IPS-18a (cell line): ENCODE measurements around the gene LAMA5.

Experiments used
- H3K27ac ChIP-seq: one replicate; pipeline ENCODE4 v1.5.1; 2013; ENCODE audit warnings: low read length
- H3K27me3 ChIP-seq: one replicate; pipeline ENCODE4 v1.6.1; 2013; ENCODE audit warnings: mild to moderate bottlenecking, low read length; ENCODE audit not compliant: control insufficient read depth, insufficient read depth
- H3K36me3 ChIP-seq: one replicate; pipeline ENCODE4 v1.6.1; 2013; ENCODE audit warnings: low read depth, low read length; ENCODE audit not compliant: control insufficient read depth
- H3K4me1 ChIP-seq: one replicate; pipeline ENCODE4 v1.6.1; 2013; ENCODE audit warnings: low read depth, low read length; ENCODE audit not compliant: control insufficient read depth
- H3K4me3 ChIP-seq: one replicate; pipeline ENCODE4 v1.5.1; 2013; ENCODE audit warnings: low read length
- H3K9ac ChIP-seq: one replicate; pipeline ENCODE4 v1.6.1; 2013; ENCODE audit warnings: mild to moderate bottlenecking, low read length, moderate library complexity
- H3K9me3 ChIP-seq: one replicate; pipeline ENCODE4 v1.6.1; 2013; ENCODE audit warnings: low read depth, low read length; ENCODE audit not compliant: control insufficient read depth

Gene LAMA5

GRCh38 chr20:62364911-62365736 lies 2.0 kb downstream of the LAMA5 start:
- no peaks in the 10 kb centered on the region for H3K36me3 ChIP-seq
- no peak overlapping the region for H3K27ac ChIP-seq
- peak overlapping the region; percentile 70 for H3K4me3 ChIP-seq
- H3K9ac ChIP-seq = no peak overlapping the region
- no peaks in the 10 kb centered on the region for H3K9me3 ChIP-seq
- peaks cover 62% of the 10 kb centered on the region for H3K4me1 ChIP-seq
- no peaks in the 10 kb centered on the region for H3K27me3 ChIP-seq

- H3K4me3 ChIP-seq = no peak overlapping the region
- H3K4me1 ChIP-seq = peaks cover 59% of the 10 kb centered on the region
- H3K27me3 ChIP-seq = no peaks in the 10 kb centered on the region
- H3K9me3 ChIP-seq = no peaks in the 10 kb centered on the region
- no peak overlapping the region for H3K27ac ChIP-seq
- H3K36me3 ChIP-seq = no peaks in the 10 kb centered on the region
- no peak overlapping the region for H3K9ac ChIP-seq
Measured at GRCh38 chr20:62363920-62364851, 2.9 kb downstream of the LAMA5 start.

- H3K27me3 ChIP-seq = no peaks in the 10 kb centered on the region
- no peaks in the 10 kb centered on the region for H3K36me3 ChIP-seq
- no peak overlapping the region for H3K9ac ChIP-seq
- no peak overlapping the region for H3K4me3 ChIP-seq
- H3K4me1 ChIP-seq = peaks cover 56% of the 10 kb centered on the region
- H3K27ac ChIP-seq = no peak overlapping the region
- H3K9me3 ChIP-seq = no peaks in the 10 kb centered on the region
Measured at GRCh38 chr20:62362991-62363919, 3.9 kb downstream of the LAMA5 start.

GRCh38 chr20:62362590-62362940 lies 4.5 kb downstream of the LAMA5 start:
- Histone ChIP-seq H3K9me3 (no peaks in the 10 kb centered on the region), H3K27me3 (no peaks in the 10 kb centered on the region), H3K4me3 (no peak overlapping the region), H3K9ac (no peak overlapping the region), H3K36me3 (no peaks in the 10 kb centered on the region), H3K4me1 (peaks cover 51% of the 10 kb centered on the region), H3K27ac (no peak overlapping the region)

GRCh38 chr20:62361799-62362589 lies 5.1 kb downstream of the LAMA5 start:
- H3K9ac ChIP-seq = peak overlapping the region; percentile 38
- H3K4me1 ChIP-seq = peaks cover 50% of the 10 kb centered on the region
- no peaks in the 10 kb centered on the region for H3K27me3 ChIP-seq
- H3K4me3 ChIP-seq = no peak overlapping the region
- H3K36me3 ChIP-seq = no peaks in the 10 kb centered on the region
- no peak overlapping the region for H3K27ac ChIP-seq
- H3K9me3 ChIP-seq = no peaks in the 10 kb centered on the region

GRCh38 chr20:62360854-62361798 lies 6.0 kb downstream of the LAMA5 start:
- no peaks in the 10 kb centered on the region for H3K27me3 ChIP-seq
- peak overlapping the region; percentile 38 for H3K9ac ChIP-seq
- H3K36me3 ChIP-seq = no peaks in the 10 kb centered on the region
- no peaks in the 10 kb centered on the region for H3K9me3 ChIP-seq
- no peak overlapping the region for H3K27ac ChIP-seq
- no peak overlapping the region for H3K4me3 ChIP-seq
- peaks cover 52% of the 10 kb centered on the region for H3K4me1 ChIP-seq

- H3K27ac ChIP-seq = no peak overlapping the region
- no peak overlapping the region for H3K4me3 ChIP-seq
- no peak overlapping the region for H3K9ac ChIP-seq
- H3K9me3 ChIP-seq = no peaks in the 10 kb centered on the region
- no peaks in the 10 kb centered on the region for H3K36me3 ChIP-seq
- H3K4me1 ChIP-seq = peaks cover 55% of the 10 kb centered on the region
- no peaks in the 10 kb centered on the region for H3K27me3 ChIP-seq
Measured at GRCh38 chr20:62359491-62360121, 7.5 kb downstream of the LAMA5 start.

GRCh38 chr20:62359043-62359490 lies 8.0 kb downstream of the LAMA5 start:
- Histone ChIP-seq H3K27ac (no peak overlapping the region), H3K4me1 (peaks cover 53% of the 10 kb centered on the region), H3K4me3 (no peak overlapping the region), H3K9me3 (no peaks in the 10 kb centered on the region), H3K9ac (no peak overlapping the region), H3K27me3 (no peaks in the 10 kb centered on the region), H3K36me3 (no peaks in the 10 kb centered on the region)

GRCh38 chr20:62358171-62359042 lies 8.7 kb downstream of the LAMA5 start:
- H3K36me3 ChIP-seq = no peaks in the 10 kb centered on the region
- H3K4me3 ChIP-seq = no peak overlapping the region
- H3K9me3 ChIP-seq = no peaks in the 10 kb centered on the region
- H3K4me1 ChIP-seq = peaks cover 47% of the 10 kb centered on the region
- no peak overlapping the region for H3K9ac ChIP-seq
- no peaks in the 10 kb centered on the region for H3K27me3 ChIP-seq
- no peak overlapping the region for H3K27ac ChIP-seq
